ENCODE results near the gene PKN1. TPM values are rescaled to one million over a fixed set of nuclear protein-coding genes. Genes with fewer than 3 reads are reported as not detected.

Gene PKN1
- total RNA-seq, 1 donor from 2014 or later = 85.9 TPM

DNA sequence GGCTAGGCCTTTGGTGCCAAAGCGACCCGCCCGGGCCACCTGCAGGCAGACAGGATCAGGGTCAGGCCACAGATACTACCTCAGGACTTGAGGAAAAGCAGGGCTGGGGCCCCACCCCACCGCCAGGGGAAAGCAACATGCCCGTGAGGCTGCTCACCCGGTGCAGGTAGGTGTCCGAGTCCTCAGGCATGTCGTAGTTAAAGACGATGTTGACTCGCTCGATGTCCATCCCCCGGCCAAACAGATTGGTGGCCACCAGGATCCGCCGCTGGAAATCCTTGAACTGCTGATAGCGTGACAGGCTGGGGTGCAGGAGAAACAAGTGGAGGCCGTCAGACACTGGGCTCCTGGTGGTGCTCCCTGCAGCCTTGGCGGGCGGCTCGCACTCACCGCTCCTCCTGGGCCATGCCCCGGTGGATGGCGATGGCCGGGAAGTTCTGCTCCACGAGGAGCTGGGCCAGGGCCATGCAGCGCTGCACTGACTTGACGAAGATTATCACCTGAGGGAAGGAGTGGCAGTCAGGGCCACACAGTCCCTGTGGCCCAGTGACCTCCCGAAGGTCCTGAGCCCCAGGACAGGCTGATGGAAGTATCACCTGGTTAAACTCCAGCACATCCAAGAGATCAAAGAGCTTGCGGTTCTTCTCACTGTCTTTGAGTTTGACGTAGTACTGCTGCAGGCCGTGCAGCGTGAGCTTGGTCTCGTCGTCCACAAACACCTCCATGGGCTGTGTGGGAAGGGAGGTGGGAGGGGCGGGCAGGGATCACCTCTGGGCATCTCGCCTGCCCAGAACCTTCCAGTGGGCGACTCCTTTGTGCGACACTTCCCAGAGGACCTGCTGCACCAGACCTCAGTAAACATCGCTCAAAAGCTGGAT, 23.7 kb upstream of the PKN1 start:
- peaks cover 25% of the 10 kb centered on the region for H3K36me3 Mint-ChIP-seq
- H3K4me1 Mint-ChIP-seq = peaks cover 23% of the 10 kb centered on the region
- no peak overlapping the region for H3K4me3 Mint-ChIP-seq
- no peak for DNase-seq (ENCODE audit: low spot score in 2 of 2, unreplicated experiment in 2 of 2)
- TF ChIP-seq CTCF (IDR thresholded peaks at IDR 0.05; ENCODE audit: unreplicated experiment) = no peak
- no peaks in the 10 kb centered on the region for H3K9me3 Mint-ChIP-seq
- no peaks in the 10 kb centered on the region for H3K27me3 Mint-ChIP-seq (ENCODE audit: low read depth)
- H3K27ac Mint-ChIP-seq = no peak overlapping the region

DNA sequence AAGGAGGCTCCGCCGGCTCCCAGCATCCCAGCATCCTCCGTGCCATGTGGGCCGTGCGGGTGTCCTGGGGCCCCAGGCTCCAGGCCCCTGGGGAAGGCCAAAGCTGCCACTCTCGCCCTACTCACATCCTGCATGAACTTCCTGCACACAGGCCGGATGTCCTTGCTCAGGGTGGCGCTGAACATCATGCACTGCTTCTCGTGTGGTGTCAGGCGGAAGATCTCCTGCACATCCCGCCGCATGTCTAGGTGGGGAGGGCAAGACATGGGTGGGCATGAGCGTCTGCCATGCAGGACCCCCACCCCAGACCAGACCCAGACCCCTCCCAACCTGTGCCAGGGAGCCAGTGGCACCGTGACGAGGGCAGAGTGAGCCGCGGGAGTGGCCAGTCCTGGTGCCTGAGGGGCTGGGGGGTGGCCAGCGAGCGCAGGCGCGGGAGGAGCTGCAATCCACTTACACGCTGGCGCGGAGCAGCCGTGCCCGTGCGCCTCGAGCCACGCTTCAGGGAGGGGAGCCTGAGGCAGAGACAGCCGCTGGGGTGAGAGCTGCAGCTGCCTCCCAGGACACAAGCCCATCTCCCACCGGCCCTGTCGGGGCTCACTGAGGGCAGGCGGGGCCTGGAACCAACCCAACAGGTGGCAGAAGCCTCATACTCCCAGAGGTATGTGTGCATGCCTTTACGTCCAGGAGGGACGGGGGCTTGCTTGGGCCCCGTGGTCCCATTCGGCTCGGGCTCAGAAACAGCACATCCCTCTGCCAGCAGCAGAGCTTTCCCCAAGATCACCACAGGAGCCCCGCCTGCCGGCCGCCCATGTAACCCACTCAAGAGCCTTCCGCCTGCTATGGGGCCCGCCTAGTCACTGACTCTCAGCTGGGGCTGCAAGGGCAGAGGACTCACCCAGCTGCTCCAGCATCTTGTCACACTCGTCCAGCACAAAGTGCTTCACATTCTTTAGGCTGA, 22.7 kb upstream of the PKN1 start:
- H3K4me3 Mint-ChIP-seq = no peak overlapping the region
- H3K4me1 Mint-ChIP-seq = peaks cover 29% of the 10 kb centered on the region
- no peaks in the 10 kb centered on the region for H3K9me3 Mint-ChIP-seq
- no peak for DNase-seq (ENCODE audit: low spot score in 2 of 2, unreplicated experiment in 2 of 2)
- no peak for TF ChIP-seq CTCF (IDR thresholded peaks at IDR 0.05; ENCODE audit: unreplicated experiment)
- no peaks in the 10 kb centered on the region for H3K27me3 Mint-ChIP-seq (ENCODE audit: low read depth)
- H3K36me3 Mint-ChIP-seq = peaks cover 25% of the 10 kb centered on the region
- H3K27ac Mint-ChIP-seq = no peak overlapping the region

- TF ChIP-seq CTCF (IDR thresholded peaks at IDR 0.05; ENCODE audit: unreplicated experiment) = no peak
- Mint-ChIP-seq H3K27me3 (ENCODE audit: low read depth) (no peaks in the 10 kb centered on the region), H3K27ac (no peak overlapping the region), H3K36me3 (peaks cover 29% of the 10 kb centered on the region), H3K4me1 (peaks cover 32% of the 10 kb centered on the region), H3K9me3 (no peaks in the 10 kb centered on the region), H3K4me3 (no peak overlapping the region)
- DNase-seq (ENCODE audit: low spot score in 2 of 2, unreplicated experiment in 2 of 2) = no peak
These were observed 21.8 kb upstream of the PKN1 start for GRCh38 chr19:14411161-14411937.

DNA sequence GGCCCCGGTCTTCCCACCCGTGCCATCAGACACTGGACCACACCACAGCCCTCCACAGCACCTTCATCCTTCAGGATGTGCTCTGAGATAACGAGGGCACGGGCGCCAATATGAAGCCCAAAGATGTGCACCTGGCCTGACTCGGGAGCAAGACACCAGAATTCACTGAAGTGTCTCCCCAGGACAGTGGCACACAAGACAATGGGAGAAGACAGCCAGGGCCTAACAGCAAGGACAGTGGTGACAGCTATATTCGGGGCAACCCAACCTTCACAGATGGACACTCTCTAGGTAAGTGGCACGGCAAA, 21.2 kb upstream of the PKN1 start:
- peaks cover 33% of the 10 kb centered on the region for H3K4me1 Mint-ChIP-seq
- no peak overlapping the region for H3K27ac Mint-ChIP-seq
- H3K4me3 Mint-ChIP-seq = no peak overlapping the region
- no peaks in the 10 kb centered on the region for H3K27me3 Mint-ChIP-seq (ENCODE audit: low read depth)
- no peaks in the 10 kb centered on the region for H3K9me3 Mint-ChIP-seq
- peaks cover 30% of the 10 kb centered on the region for H3K36me3 Mint-ChIP-seq
- no peak for DNase-seq (ENCODE audit: low spot score in 2 of 2, unreplicated experiment in 2 of 2)
- TF ChIP-seq CTCF (IDR thresholded peaks at IDR 0.05; ENCODE audit: unreplicated experiment) = no peak

- TF ChIP-seq CTCF (IDR thresholded peaks at IDR 0.05; ENCODE audit: unreplicated experiment) = no peak
These were observed 20.6 kb upstream of the PKN1 start for GRCh38 chr19:14412324-14412995.

More at GRCh38 chr19:14412324-14412995, 20.6 kb upstream of the PKN1 start:
- no peak for DNase-seq (ENCODE audit: low spot score in 2 of 2, unreplicated experiment in 2 of 2)
- Mint-ChIP-seq H3K9me3 (no peaks in the 10 kb centered on the region), H3K27ac (no peak overlapping the region), H3K4me1 (peaks cover 34% of the 10 kb centered on the region), H3K36me3 (peaks cover 28% of the 10 kb centered on the region), H3K27me3 (ENCODE audit: low read depth) (no peaks in the 10 kb centered on the region), H3K4me3 (no peak overlapping the region)

All from mesothelial cell of epicardium (in vitro differentiated cells).